NCI-H82 (cell line): ENCODE measurements around the gene KRT17.
"Not testable (repeated sequence)": the region's sequence is repeated elsewhere in the genome, so short reads cannot be mapped to it uniquely, and the experiment has no call there.

ENCODE experiments used
- DNase-seq: peaks from one replicate; lab custom pipeline; 2025; lab: John Stamatoyannopoulos, UW

KRT17 gene

DNA sequence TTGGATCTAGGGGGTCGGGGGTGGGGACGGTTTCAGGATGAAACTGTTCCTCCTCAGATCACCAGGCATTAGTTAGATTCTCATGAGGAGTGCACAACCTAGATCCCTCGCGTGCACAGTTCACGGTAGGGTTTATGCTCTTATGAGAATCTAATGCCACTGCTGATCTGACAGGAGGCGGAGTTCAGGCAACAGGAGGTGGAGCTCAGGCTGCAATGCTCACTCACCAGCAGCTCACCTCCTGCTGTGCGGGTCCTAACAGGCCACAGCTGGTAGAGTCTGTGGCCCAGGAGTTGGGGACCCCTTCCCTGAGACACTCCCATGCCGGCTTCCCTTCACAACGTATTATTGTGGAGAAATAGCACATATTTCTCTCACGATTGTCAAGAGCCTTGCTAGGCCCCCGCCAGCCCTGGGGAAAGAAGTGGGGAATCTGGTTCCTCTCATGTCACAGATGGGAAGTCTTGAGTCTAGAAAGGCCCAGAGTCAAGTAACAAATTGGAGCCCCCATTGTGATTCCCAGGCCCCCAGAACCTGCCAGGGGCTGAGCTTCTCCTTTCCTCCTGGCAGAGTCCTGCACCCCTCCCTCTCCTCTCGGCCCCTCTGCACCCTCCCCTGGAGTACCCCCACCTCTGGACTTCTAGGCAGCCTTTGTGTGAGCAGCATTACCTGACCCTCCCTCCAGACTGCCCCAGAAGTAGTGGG, 31.6 kb downstream of the KRT17 start:
- DNase-seq: no peak

DNA sequence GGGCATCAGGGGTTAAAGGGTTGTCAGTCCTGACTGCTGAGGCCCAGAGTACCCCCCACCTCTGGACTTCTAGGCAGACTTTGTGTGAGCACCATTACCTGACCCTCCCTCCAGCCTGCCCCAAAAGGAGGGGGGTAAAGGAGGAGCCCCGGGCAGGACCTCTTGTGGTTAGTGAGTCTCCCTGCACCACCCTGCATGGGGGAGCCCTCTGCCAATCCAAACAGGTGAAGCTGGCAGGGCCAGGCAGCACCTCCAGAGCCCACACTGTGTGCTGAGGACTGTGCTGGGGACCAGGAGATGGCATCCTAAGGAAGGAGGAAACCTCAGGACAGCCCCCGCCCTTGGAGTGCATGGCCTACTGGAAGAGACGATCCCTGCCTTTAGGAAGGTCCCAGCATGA, 35.1 kb downstream of the KRT17 start:
- DNase-seq: no peak

DNA sequence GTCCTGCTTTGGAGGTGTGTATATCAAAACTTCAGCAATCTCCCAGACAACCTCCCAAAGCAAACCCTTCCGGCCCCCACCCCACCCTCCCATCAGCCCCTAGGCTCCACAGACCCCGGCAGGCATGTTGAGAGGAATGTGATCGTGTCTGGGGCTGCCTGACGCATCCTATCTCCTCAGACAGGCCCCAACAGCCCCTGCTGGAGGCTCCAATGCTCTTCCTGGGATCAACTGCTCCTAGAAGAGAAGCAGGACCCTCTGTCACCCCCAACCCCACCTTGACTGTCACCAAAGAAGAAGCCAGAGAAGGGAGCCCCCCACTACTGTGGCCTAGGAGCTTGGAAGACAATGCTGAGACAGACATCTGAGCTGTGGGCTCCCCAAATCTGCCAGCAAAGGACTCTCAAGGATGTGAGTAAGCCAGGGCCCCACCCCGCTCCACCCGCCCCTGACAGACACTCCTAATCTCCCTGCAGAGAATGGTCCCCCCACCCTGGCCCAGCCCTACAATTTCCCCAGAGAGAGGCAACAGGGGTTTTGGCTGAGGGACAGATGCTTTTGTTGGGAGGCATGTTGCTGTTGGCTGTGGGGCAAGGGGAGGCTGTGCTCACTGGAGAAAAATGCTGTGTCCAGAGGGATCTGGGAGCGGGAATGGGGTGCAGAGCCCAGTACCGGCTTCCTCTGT, 36.1 kb downstream of the KRT17 start:
- DNase-seq: no peak

DNA sequence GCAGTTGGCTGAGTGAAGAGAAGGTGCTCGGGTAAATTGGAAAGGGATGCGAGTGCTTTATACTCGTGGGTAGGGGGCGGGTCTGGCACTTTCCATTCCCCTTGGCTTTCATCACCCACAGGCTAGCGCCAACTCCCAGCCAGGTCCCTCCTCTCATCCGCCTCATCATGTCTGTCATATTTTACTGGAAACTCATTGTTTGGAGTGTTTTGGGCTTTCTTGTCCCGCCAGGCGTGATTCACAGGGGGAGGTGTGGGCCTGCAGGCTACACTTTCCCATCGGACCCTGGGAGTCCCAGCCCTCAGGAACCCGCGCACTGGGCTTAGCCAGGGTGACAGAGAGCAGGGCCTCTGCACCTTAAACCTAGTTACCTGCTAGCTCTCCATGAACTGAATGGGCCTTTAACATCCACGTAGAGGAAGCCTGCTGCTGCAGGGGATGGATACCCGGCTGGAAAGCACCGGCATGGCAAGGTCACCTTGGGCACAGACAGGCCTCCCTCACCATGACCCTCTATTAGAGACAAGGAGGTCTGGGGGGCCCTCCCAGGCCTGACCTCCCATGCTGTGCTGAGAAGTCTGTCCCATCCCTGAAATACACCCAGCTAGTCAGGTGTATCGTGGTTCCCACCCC, 37.4 kb downstream of the KRT17 start, which contains the start of gene KRT14:
Gene KRT14, minus strand, starts transcription at position 33 of the 633 bp plus-strand sequence. CDS start 61 bp downstream, outside the sequence.
- no peak for DNase-seq

DNA sequence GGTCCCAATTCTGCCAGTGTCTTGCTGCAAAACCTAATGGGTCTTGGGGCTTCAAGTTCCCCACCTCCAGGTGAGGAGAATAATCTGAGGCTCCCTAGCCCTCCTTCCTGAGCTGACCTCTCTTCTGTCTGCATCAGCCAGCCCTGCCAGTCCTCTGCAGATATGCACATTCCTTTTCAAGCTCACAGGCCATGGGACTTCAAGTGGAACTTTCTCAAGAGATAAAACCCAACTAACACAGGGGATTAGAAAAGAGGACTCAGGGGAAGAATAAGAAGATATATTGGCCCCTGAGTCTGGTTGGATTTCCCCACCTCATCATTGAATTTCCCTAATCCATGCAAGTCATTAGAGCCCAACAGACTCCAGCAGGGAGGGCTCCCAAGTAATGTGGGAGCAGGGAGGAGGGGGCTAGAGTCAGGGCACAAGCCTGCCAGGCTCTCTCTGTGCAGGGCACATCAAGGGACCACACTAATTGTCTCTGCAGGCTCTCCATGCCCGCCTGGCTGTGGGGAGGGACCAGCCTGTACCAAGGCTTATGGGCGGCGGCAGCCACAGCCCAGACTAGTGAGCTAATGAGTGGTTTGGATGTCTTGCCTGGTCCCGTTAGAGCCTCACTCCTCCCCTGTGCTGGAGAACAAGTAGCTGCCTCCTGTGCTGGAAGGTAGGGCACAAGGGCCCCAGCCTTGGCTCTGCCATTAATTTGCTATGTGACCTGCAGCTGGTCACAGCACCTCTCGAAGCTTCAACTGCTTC, 38.9 kb downstream of the KRT17 start:
- DNase-seq: no peak

DNA sequence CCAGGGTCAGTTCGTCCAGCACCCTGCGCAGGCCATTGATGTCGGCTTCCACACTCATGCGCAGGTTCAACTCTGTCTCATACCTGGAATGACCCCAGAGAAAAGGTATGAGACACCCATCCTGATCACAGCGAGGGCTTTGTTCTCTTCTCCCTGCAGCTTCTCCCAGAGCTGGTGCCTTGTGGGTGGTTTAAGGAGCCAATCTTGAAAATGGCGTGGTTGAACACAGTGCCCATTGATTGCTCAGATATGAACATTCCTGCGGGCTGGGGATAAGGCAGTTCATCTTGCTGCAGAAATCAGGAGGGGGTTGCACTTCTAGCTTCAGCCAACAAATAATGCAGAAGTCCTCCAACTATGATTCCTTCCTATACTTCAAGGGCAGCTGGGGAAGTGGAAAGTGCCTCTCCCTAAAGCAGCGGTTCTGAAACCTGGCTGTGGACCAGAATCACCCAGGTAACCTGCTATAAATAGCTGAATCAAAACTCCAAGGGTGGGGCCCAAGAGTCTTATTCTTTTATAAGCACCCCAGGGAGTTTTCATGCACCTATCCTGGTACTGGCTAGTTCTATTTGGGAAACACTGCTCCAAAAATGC, 39.9 kb downstream of the KRT17 start:
- DNase-seq: not testable (repeated sequence)

DNA sequence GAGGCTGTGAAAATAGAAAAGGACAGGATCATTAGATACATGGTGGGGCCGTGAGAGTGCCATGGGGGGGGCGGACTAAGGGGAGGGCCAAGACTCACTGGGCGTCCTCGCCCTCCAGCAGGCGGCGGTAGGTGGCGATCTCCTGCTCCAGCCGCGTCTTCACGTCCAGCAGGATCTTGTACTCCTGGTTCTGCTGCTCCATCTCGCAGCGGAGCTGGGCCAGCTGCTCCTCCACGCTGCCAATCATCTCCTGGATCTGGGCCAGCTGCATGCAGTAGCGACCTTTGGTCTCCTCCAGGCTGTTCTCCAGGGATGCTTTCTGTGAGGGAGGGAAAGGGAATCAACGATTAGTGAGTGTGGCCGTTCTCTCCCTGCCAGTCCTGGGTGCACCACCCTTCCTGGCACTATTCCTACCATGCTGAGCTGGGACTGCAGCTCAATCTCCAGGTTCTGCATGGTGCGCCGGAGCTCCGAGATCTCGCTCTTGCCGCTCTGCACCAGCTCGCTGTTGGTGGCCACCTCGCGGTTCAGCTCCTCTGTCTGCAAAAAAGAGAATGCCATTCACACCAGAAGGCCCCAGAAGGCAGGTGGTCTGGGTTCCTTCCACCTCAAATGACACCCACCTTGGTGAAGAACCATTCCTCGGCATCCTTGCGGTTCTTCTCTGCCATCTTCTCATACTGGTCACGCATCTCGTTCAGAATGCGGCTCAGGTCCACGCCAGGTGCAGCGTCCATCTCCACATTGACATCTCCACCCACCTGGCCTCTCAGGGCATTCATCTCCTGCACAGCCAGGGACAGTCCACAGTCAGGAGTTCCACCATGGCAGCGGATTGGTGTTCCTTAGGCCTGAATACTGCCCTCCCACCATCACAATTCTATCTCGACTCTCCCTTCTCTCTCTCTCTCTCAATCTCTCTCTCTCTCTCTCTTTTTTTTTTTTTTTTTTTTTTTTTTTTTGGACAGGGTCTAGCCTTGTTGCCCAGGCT, 40.9 kb downstream of the KRT17 start:
- DNase-seq: no peak

DNA sequence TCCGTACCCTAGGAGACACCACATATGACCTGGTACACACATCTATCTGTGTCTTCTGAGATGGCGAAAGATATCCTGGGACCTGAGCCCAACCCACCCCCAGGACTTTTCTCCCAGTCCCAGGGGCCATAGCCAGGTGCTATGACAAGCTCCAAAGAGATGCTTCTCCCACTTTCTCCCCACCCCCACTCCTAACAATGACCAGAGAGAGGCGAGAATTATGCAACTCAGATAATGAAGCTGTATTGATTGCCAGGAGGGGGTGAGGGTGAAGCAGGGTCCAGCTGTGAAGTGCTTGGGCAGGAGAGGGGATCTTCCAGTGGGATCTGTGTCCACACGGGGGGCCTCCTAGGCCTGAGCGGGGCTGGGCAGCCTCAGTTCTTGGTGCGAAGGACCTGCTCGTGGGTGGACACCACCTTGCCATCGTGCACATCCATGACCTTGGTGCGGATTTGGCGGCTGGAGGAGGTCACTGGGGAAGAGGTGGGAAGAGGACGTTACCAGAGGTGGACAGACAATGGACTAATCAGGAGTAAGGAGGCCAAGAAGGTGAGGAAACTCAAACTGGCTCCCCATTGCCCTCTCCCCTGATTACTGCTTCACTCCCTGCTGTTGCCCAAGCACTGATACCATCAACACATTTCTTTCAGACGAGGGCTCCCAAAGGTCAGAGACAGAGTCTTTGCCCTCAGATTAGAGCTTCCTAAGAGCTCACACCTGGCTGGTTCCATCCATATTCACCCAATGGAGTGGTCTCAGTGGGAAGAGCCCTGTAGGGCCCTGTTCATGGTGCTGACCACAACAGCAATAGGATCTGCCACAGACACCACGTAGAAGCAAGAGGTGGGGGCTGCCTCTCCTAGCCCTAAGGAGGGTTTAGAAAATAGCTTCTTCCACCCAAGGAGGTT, 42.1 kb downstream of the KRT17 start:
- DNase-seq: not testable (repeated sequence)

DNA sequence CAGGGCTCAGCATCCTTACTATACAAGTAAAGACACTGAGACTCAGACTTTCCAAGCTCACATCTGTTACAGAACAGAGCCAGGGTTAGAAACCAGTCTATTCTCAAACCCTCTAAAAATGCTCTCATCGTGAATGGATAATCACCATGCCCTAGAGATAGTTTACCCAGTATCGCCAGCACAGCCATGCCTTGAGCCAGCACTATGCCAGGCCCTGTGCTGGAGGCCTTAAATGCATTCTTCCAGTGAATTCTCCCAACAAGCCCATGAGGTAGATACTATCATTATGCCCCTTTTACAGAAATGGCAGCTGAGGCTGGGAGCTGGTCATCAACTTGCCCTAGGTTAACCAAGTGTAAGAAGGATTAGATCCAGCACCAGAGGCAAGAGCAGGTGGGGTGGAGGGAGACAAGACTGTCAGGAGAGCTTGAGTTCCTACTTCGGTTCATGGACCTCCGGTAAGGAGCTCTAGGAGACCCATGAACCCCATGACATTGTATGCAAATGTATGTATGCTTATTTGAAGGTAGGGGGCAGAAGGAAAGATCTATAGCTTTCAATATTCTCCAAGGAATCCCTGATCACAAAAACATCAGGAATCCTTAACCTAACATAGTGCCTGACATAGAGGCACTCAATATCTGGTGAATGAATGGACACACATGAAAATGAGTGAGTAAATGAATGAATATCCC, 42.9 kb downstream of the KRT17 start:
- no peak for DNase-seq

DNA sequence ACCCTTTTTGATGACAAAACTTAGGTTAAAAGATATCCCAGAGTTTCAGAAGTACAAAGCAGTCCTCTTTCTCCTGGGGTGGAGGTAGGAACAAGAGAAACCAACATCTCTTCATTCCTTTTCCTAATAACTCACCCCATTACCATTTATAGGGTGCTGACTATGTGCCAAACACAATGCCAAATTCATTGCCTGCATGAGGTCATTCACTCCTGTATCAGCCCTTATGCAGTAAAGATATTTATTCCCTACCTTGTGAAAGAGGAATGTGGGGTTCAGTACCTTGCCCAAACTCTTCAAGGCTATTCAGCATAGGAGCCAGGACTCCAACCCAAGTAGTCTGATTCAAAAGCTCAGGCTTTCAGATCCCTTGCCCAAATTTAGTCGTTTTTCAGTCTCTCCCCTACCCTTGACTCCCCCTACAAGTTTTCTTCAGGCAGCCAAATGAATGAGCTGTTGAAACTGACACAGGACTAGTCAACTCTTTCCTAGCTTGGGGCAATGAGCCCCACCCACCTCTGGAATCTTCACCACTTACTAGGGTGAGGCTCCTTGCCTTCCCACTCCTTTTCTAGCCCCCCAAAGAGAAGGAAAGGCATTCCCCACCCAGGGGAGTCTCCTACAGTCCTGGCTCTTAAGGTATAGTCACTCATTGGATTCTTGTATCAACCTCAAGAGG, 43.5 kb downstream of the KRT17 start:
- no peak for DNase-seq

DNA sequence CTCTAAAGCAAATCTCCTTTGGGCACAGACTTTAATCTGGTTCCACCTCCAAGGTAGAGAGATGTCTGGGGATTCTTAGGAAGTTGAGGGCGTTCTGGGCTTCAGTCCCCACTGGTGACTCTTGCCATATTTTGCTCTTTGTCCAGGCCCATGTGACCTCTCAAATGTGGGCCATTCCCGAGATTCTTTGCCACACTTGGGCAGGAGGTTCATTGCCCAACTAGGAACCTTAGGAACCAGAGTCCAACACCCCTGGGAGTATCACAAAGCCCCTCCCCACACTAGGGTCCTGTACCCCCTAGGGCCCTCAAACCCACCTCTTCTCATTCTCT, 44.2 kb downstream of the KRT17 start:
- DNase-seq: no peak

DNA sequence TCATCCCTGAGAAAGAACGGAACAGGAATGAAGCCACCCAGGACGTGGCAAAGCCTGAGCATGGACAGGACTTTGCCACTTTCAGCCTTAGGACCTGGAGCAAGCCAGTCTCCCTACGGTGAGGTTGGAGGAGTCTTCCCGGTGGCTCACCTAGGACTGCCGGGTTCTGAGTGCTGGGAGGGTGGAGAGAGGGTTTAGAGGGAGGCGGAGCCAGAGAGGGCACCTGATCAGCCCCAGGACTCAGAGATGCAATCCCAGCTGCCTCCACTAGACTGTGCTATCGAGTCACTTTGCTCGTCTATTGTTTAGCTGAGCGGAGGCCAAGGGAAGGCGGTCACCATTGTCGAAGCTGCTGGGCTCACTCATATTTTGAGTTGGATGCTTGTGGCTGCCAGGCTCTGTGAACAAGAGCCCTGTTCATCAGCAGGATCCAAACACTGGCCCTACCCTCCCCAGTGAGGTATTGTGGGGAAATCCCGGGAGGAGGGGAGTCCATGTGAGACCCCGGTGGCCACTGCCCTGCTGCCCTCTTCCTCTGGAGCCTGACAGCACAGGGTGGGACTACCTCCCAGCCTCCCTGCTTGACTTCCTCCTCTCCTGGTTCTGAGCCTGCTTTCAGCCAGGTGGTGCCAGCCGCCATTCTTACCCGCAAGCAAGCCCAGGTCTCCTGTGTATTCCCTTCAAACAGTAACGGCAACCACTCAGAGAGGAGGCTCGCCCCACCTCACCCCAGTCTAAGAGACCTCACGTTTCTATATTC, 44.7 kb downstream of the KRT17 start:
- peak; percentile 90 for DNase-seq

DNA sequence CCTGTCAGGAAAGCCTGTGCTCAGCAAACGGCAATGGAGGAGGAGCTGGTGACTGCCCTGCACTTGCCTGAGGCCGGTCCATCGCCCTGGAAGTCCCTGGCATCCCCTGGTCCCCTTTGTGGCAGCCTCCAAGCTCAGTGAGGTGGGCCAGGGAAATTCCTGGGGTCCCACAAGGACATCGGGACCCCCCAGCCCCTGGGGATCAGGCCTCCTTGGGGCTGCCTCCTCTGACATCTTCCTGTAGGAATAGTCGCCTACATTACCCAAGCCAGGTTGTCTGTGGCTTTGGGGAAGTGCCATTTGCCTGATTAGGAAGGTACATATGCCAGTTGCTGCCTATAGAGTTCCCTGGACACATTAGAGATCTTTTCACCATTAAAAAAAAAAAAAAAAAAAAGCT, 45.4 kb downstream of the KRT17 start:
- no peak for DNase-seq

DNA sequence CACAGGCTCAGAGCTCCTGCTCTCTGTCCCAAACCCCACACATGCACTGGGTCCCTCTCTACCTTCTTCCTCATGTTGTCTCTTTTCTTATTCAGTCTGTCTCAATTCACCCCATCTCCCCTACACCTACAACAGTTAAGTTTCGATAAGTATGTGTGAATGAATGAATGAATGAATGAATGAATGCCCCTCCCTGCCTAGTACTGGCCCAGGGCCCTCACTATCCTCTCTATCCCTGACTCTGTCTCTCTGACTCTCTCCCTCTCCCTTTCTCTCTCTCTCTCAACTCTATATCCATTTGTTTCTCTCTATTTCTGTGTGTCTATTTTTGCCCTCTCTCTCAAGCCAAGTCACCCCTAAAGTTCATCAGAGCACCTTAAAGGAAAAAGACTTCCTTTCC, 45.8 kb downstream of the KRT17 start:
- DNase-seq: no peak

DNA sequence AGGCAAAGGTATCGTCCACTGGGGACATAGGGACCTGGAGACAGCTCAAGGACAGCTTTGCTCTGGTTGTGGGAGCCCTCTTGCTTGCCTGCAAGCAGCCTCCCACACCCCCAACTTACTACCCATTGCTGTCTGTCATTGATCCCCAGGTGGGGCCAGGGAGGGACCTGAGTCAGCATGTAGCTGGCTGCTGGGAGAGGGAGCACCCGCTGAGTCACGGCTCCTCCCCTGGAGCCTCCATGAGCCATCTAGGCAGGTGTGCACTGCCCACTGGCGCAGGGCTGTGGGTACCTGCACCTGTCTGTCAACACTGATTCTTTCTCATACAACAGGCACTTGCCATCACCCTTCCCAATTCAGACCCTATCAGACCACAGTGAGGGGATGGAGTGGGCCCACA, 47.6 kb downstream of the KRT17 start:
- DNase-seq: not testable (repeated sequence)

DNA sequence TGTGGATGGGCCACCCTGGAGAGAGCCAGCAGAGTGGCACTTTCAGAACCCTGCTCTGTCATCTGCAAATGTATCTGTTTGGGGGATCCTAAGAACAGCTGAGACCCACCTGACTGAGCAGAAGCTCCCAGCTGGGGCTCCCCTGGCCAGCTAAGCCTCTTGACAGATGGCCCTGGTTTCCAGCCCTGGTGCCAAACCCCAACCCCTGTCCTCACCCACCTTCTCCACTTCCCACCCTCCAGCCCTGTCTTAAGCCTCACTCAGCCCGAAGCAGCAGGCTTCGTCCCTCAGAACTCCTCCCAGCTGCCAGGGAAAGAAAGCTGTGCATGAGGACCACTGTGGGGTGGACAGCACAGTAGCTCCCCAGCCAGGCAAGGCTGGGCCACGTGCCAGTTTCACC, 49.0 kb downstream of the KRT17 start:
- no peak for DNase-seq

DNA sequence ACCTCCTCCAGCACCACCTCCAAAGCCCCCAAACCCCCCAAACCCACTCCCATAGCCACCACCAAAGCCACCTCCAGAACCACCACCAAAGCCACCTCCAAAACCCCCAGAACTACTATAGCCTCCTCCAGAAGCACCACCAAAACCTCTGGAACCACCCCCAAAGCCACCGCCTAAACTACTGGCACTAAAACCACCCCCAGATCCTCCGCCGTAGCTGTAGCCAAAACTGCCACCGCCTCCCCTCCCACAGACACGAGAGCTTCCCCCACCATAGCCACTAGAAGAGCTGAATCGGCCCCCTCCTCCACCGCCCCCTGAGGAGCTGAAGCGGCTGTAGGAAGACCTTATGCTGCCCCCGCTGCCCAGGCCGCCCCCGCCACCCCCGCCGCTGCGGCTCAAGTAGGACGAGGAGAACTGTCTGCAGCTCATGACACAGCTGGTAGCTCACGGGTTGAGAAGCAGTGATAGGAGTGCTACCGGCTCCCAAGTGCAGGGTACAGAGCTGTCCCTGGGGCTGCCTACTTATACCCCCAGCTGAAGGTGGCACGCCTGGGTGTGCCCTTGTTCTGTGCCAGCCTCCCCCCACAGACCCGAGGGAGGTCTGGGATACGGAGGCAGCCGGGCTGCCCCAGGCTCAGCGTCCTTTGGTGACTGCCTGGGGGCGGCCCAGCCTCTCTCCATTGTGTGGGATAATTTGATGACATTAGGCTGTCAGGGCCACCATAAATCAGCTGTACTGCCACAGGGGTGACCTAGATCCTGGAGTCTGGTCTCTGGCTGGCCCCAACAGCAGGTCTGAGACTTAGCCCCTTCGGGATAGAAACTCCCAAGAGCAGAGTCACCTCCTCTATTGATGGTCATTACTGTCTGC, 52.6 kb downstream of the KRT17 start, which contains the start of gene KRT9:
Gene KRT9, minus strand, starts transcription at position 499 of the 874 bp plus-strand sequence. Its CDS starts 67 bp downstream, at position 432.
- DNase-seq: no peak
